Measurements from ENCODE around the gene CDKL2. TPM values are rescaled to one million over a fixed set of nuclear protein-coding genes. Genes with fewer than 3 reads are reported as not detected.

Gene CDKL2
- total RNA-seq, 5 donors from 2014 or later (not counting 1 experiment from before 2014, with no cell fraction given): 0.26 to 1.9 (median 0.79) TPM

GRCh38 chr4:75639124-75639695 is 8.9 kb upstream of the CDKL2 start:
- CTCF ChIA-PET: interaction anchor here (0.5 to 1.4 kb wide), 3 partner anchors 46 to 85 kb away, joined by 3 to 7 read pairs (median 3); partner anchors contain the start of gene USO1 (in 1 of the 2)

GRCh38 chr4:75637827-75638226 is 7.5 kb upstream of the CDKL2 start:
- CTCF ChIA-PET: no interaction called here
- H3K9me3 Mint-ChIP-seq: no peaks in the 10 kb centered on the region
- H3K27ac Mint-ChIP-seq: no peak overlapping the region
- Histone ChIP-seq H3K27me3 (replicated peaks in 1 of 2; ENCODE audit: control insufficient read depth in 2 of 2, extremely low read depth in 1 of 2, insufficient read depth in 2 of 2, low read length in 1 of 2) (no peaks in the 10 kb centered on the region), H3K4me1 (ENCODE audit: control insufficient read depth in 1 of 2, extremely low read depth in 1 of 2, insufficient read depth in 2 of 2, low read length in 2 of 2) (no peaks in the 10 kb centered on the region), H3K27ac (ENCODE audit: low read length) (no peak overlapping the region), H3K4me3 (ENCODE audit: control insufficient read depth in 1 of 2, extremely low read depth in 1 of 2, low read length in 1 of 2) (no peak overlapping the region), H3K9me3 (no peaks in the 10 kb centered on the region), H3K36me3 (ENCODE audit: control insufficient read depth in 2 of 2, extremely low read depth in 1 of 2, insufficient read depth in 1 of 2, low read length in 1 of 2) (no peaks in the 10 kb centered on the region)
- POLR2A ChIA-PET: interaction anchor here in 1 of 2 donors (0.5 kb wide), 1 partner anchor 43 kb away, joined by 4 read pairs; no protein-coding TSS in a partner anchor
- 100% methylated on average over 1 of the region's 1 CpG for WGBS (ENCODE audit: insufficient coverage)
- no peak for ATAC-seq (replicated peaks in 1 of 4)
- no peaks in the 10 kb centered on the region for H3K27me3 Mint-ChIP-seq
- peaks cover 0 to 17% (median 0%) of the 10 kb centered on the region in 3 donors for H3K4me1 Mint-ChIP-seq
- peaks cover 7% of the 10 kb centered on the region for H3K36me3 Mint-ChIP-seq
- no peak overlapping the region for H3K4me3 Mint-ChIP-seq
- no peak for DNase-seq

More at GRCh38 chr4:75639124-75639695, 8.9 kb upstream of the CDKL2 start:
- Histone ChIP-seq H3K27me3 (replicated peaks in 1 of 2; ENCODE audit: control insufficient read depth in 2 of 2, extremely low read depth in 1 of 2, insufficient read depth in 2 of 2, low read length in 1 of 2) (no peaks in the 10 kb centered on the region), H3K36me3 (ENCODE audit: control insufficient read depth in 2 of 2, extremely low read depth in 1 of 2, insufficient read depth in 1 of 2, low read length in 1 of 2) (peaks cover 0 to 9% of the 10 kb centered on the region in 2 donors), H3K4me3 (ENCODE audit: control insufficient read depth in 1 of 2, extremely low read depth in 1 of 2, low read length in 1 of 2) (no peak overlapping the region), H3K27ac (ENCODE audit: low read length) (no peak overlapping the region), H3K9me3 (no peaks in the 10 kb centered on the region), H3K4me1 (ENCODE audit: control insufficient read depth in 1 of 2, extremely low read depth in 1 of 2, insufficient read depth in 2 of 2, low read length in 2 of 2) (no peaks in the 10 kb centered on the region)
- peak overlapping the region in 1 of 2 donors; percentile 5 for H3K27ac Mint-ChIP-seq
- peaks cover 11% of the 10 kb centered on the region for H3K36me3 Mint-ChIP-seq
- H3K27me3 Mint-ChIP-seq: no peaks in the 10 kb centered on the region
- peaks cover 3 to 20% (median 5%) of the 10 kb centered on the region in 3 donors for H3K4me1 Mint-ChIP-seq
- no peaks in the 10 kb centered on the region for H3K9me3 Mint-ChIP-seq
- POLR2A ChIA-PET: interaction anchor here in 1 of 2 donors (0.6 kb wide), 2 partner anchors 38 to 310 kb away, joined by 3 read pairs; no protein-coding TSS in a partner anchor
- DNase-seq (no peak), ATAC-seq (replicated peaks in 1 of 4) (no peak)
- WGBS (ENCODE audit: insufficient coverage): 98% methylated on average over 6 of the region's 7 CpGs
- no peak overlapping the region for H3K4me3 Mint-ChIP-seq

DNA sequence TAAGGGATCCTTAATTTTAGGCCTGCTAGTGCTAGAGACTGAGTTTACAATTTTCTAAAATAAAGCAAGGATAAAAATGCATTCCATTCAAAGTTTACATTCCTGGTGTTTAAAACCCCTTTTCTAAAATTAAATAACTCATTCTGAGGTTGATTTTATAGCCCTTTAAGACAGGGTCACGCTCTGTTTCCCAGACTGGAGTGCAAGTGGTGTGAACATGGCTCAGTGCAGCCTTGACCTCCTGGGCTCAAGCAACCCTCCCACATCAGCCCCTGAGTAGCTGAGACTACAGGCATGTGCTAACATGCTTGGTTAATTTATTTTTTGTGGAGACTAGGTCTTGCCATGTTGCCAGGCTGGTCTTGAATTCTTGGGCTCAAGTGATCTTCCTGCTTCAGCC is 6.8 kb upstream of the CDKL2 start:
- no peaks in the 10 kb centered on the region for H3K36me3 ChIP-seq (ENCODE audit: control insufficient read depth in 2 of 2, extremely low read depth in 1 of 2, insufficient read depth in 1 of 2, low read length in 1 of 2)
- ChIA-PET POLR2A (interaction anchor here in 1 of 2 donors (0.5 kb wide), 1 partner anchor 43 kb away, joined by 4 read pairs; no protein-coding TSS in a partner anchor), CTCF (no interaction called here)
- H3K9me3 ChIP-seq: no peaks in the 10 kb centered on the region
- H3K4me1 ChIP-seq (ENCODE audit: control insufficient read depth in 1 of 2, extremely low read depth in 1 of 2, insufficient read depth in 2 of 2, low read length in 2 of 2): no peaks in the 10 kb centered on the region
- ATAC-seq (replicated peaks in 1 of 4) (no peak), DNase-seq (no peak)
- H3K27ac ChIP-seq (ENCODE audit: low read length): no peak overlapping the region
- Mint-ChIP-seq H3K9me3 (no peaks in the 10 kb centered on the region), H3K27ac (no peak overlapping the region), H3K36me3 (peaks cover 5% of the 10 kb centered on the region), H3K4me3 (no peak overlapping the region), H3K27me3 (no peaks in the 10 kb centered on the region), H3K4me1 (peaks cover 0 to 17% (median 0%) of the 10 kb centered on the region in 3 donors)
- no CpG with 5 or more reads among the region's 1 CpG for WGBS (ENCODE audit: insufficient coverage)
- no peaks in the 10 kb centered on the region for H3K27me3 ChIP-seq (replicated peaks in 1 of 2; ENCODE audit: control insufficient read depth in 2 of 2, extremely low read depth in 1 of 2, insufficient read depth in 2 of 2, low read length in 1 of 2)
- H3K4me3 ChIP-seq (ENCODE audit: control insufficient read depth in 1 of 2, extremely low read depth in 1 of 2, low read length in 1 of 2): no peak overlapping the region

- CTCF ChIA-PET: no interaction called here
- peaks cover 9 to 25% (median 10%) of the 10 kb centered on the region in 3 donors for H3K4me1 Mint-ChIP-seq
- no peaks in the 10 kb centered on the region for H3K9me3 Mint-ChIP-seq
- DNase-seq (no peak), ATAC-seq (replicated peaks in 1 of 4) (no peak)
- Histone ChIP-seq H3K36me3 (ENCODE audit: control insufficient read depth in 2 of 2, extremely low read depth in 1 of 2, insufficient read depth in 1 of 2, low read length in 1 of 2) (no peaks in the 10 kb centered on the region), H3K4me3 (ENCODE audit: control insufficient read depth in 1 of 2, extremely low read depth in 1 of 2, low read length in 1 of 2) (no peak overlapping the region), H3K4me1 (ENCODE audit: control insufficient read depth in 1 of 2, extremely low read depth in 1 of 2, insufficient read depth in 2 of 2, low read length in 2 of 2) (peaks cover 4 to 10% of the 10 kb centered on the region in 2 experiments), H3K27ac (ENCODE audit: low read length) (no peak overlapping the region), H3K27me3 (replicated peaks in 1 of 2; ENCODE audit: control insufficient read depth in 2 of 2, extremely low read depth in 1 of 2, insufficient read depth in 2 of 2, low read length in 1 of 2) (no peaks in the 10 kb centered on the region), H3K9me3 (no peaks in the 10 kb centered on the region)
- WGBS (ENCODE audit: insufficient coverage): no CpG with 5 or more reads among the region's 2 CpGs
- H3K27ac Mint-ChIP-seq: no peak overlapping the region
- no peaks in the 10 kb centered on the region for H3K36me3 Mint-ChIP-seq
- no peak overlapping the region for H3K4me3 Mint-ChIP-seq
- no peaks in the 10 kb centered on the region for H3K27me3 Mint-ChIP-seq
- POLR2A ChIA-PET: no interaction called here
Observed at GRCh38 chr4:75634951-75635350, 4.6 kb upstream of the CDKL2 start.

- no peaks in the 10 kb centered on the region for H3K9me3 Mint-ChIP-seq
- 93% methylated on average over 2 of the region's 3 CpGs for WGBS (ENCODE audit: insufficient coverage)
- Histone ChIP-seq H3K36me3 (ENCODE audit: control insufficient read depth in 2 of 2, extremely low read depth in 1 of 2, insufficient read depth in 1 of 2, low read length in 1 of 2) (no peaks in the 10 kb centered on the region), H3K9me3 (no peaks in the 10 kb centered on the region), H3K27me3 (replicated peaks in 1 of 2; ENCODE audit: control insufficient read depth in 2 of 2, extremely low read depth in 1 of 2, insufficient read depth in 2 of 2, low read length in 1 of 2) (no peaks in the 10 kb centered on the region), H3K27ac (ENCODE audit: low read length) (no peak overlapping the region), H3K4me3 (ENCODE audit: control insufficient read depth in 1 of 2, extremely low read depth in 1 of 2, low read length in 1 of 2) (no peak overlapping the region), H3K4me1 (ENCODE audit: control insufficient read depth in 1 of 2, extremely low read depth in 1 of 2, insufficient read depth in 2 of 2, low read length in 2 of 2) (peaks cover 5 to 16% of the 10 kb centered on the region in 2 experiments)
- no peak overlapping the region for H3K4me3 Mint-ChIP-seq
- CTCF ChIA-PET: no interaction called here
- peaks cover 10 to 18% (median 10%) of the 10 kb centered on the region in 3 donors for H3K4me1 Mint-ChIP-seq
- H3K27ac Mint-ChIP-seq: no peak overlapping the region
- POLR2A ChIA-PET: no interaction called here
- DNase-seq (no peak), ATAC-seq (replicated peaks in 1 of 4) (no peak)
- no peaks in the 10 kb centered on the region for H3K36me3 Mint-ChIP-seq
- no peaks in the 10 kb centered on the region for H3K27me3 Mint-ChIP-seq
Observed at GRCh38 chr4:75634281-75634680, 4.0 kb upstream of the CDKL2 start.

- ChIA-PET POLR2A (no interaction called here), CTCF (no interaction called here)
- Histone ChIP-seq H3K9me3 (no peaks in the 10 kb centered on the region), H3K27me3 (replicated peaks in 1 of 2; ENCODE audit: control insufficient read depth in 2 of 2, extremely low read depth in 1 of 2, insufficient read depth in 2 of 2, low read length in 1 of 2) (no peaks in the 10 kb centered on the region), H3K27ac (ENCODE audit: low read length) (no peak overlapping the region), H3K4me3 (ENCODE audit: control insufficient read depth in 1 of 2, extremely low read depth in 1 of 2, low read length in 1 of 2) (no peak overlapping the region), H3K4me1 (ENCODE audit: control insufficient read depth in 1 of 2, extremely low read depth in 1 of 2, insufficient read depth in 2 of 2, low read length in 2 of 2) (peaks cover 5 to 16% of the 10 kb centered on the region in 2 experiments), H3K36me3 (ENCODE audit: control insufficient read depth in 2 of 2, extremely low read depth in 1 of 2, insufficient read depth in 1 of 2, low read length in 1 of 2) (no peaks in the 10 kb centered on the region)
- no peaks in the 10 kb centered on the region for H3K36me3 Mint-ChIP-seq
- no peak overlapping the region for H3K4me3 Mint-ChIP-seq
- ATAC-seq (replicated peaks in 1 of 4) (no peak), DNase-seq (no peak)
- H3K27me3 Mint-ChIP-seq: no peaks in the 10 kb centered on the region
- peaks cover 10 to 14% (median 10%) of the 10 kb centered on the region in 3 donors for H3K4me1 Mint-ChIP-seq
- no peaks in the 10 kb centered on the region for H3K9me3 Mint-ChIP-seq
- WGBS (ENCODE audit: insufficient coverage): 50% methylated on average over 1 of the region's 2 CpGs
- no peak overlapping the region for H3K27ac Mint-ChIP-seq
Observed at GRCh38 chr4:75633846-75634245, 3.5 kb upstream of the CDKL2 start.

Measured in T-cell (primary cell).